ENCODE results near the gene LMBR1.

The LMBR1 gene

DNA sequence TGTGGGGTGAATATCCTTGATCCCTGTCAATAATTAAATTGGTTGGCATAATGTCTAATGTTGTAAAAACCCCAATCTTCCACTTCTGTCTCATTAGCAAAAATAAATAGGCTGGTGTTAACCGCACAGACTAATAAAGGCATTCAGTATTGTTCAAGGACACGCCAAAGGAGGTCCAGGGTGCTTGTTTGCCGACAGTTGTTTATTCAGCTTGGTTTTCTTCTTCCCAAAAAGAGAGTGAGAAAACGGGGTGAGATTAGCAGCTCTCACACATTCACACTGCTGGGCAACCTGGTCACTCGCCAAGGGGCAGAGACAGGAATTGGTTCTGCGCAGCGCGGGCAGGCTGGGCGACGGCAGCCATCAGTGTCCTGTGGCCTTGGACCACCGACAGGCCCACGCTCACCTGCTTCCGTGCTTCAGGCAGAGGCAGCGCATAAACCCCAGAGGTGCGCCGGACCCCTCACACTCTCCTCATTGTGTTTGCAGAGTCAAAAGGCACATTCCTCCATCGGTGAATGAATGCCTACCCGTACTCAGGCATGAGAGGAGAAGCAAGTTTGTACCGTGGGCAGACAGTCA, 26.2 kb upstream of the LMBR1 start:
- TF ChIP-seq CEBPB (IDR thresholded peaks at IDR 0.05): no peak
- TF ChIP-seq, protein P1, sequence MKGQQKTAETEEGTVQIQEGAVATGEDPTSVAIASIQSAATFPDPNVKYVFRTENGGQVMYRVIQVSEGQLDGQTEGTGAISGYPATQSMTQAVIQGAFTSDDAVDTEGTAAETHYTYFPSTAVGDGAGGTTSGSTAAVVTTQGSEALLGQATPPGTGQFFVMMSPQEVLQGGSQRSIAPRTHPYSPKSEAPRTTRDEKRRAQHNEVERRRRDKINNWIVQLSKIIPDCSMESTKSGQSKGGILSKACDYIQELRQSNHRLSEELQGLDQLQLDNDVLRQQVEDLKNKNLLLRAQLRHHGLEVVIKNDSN (IDR thresholded peaks at IDR 0.05): no peak
- TF ChIP-seq, protein P2, sequence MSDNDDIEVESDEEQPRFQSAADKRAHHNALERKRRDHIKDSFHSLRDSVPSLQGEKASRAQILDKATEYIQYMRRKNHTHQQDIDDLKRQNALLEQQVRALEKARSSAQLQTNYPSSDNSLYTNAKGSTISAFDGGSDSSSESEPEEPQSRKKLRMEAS (IDR thresholded peaks at IDR 0.05): no peak
- no peak for TF ChIP-seq TCF12 (IDR thresholded peaks at IDR 0.05; ENCODE audit: low read depth)
- TF ChIP-seq TAF1 (IDR thresholded peaks at IDR 0.05; ENCODE audit: low read depth): no peak
- TF ChIP-seq TEAD4 (IDR thresholded peaks at IDR 0.05): no peak
- TF ChIP-seq EP300 (IDR thresholded peaks at IDR 0.05; ENCODE audit: borderline replicate concordance): no peak
- no peak for TF ChIP-seq EGR1 (IDR thresholded peaks at IDR 0.05)
- TF ChIP-seq NFIC (IDR thresholded peaks at IDR 0.05): no peak
- no peak for TF ChIP-seq FOXM1 (IDR thresholded peaks at IDR 0.05; ENCODE audit: borderline replicate concordance, low read depth)
- no peak for TF ChIP-seq YY1 (IDR thresholded peaks at IDR 0.05; ENCODE audit: low read depth)

DNA sequence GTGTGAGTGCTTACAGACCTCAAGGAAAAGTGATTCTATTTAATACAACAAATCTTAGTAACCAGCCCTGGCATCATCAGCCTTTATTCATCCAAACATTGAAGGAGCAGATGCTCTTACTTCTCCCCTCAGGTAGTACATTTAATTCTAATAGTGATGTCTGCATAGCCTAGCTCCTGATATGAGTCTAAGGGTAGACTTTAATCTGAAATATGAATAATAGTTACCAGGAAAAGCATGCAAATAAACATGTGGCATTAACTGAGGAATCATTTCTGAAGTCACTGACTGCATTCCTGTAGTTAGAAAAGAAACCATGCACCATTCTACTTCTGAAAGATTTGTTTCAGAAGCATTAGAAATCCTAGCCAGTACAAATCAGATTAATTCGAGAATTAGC, 25.7 kb upstream of the LMBR1 start:
- TF ChIP-seq TEAD4 (IDR thresholded peaks at IDR 0.05): no peak
- no peak for TF ChIP-seq CEBPB (IDR thresholded peaks at IDR 0.05)
- TF ChIP-seq TAF1 (IDR thresholded peaks at IDR 0.05; ENCODE audit: low read depth): no peak
- TF ChIP-seq CREB1 (IDR thresholded peaks at IDR 0.05; ENCODE audit: low read depth): no peak
- TF ChIP-seq, protein P1 (IDR thresholded peaks at IDR 0.05): no peak
- no peak for TF ChIP-seq FOXM1 (IDR thresholded peaks at IDR 0.05; ENCODE audit: borderline replicate concordance, low read depth)

DNA sequence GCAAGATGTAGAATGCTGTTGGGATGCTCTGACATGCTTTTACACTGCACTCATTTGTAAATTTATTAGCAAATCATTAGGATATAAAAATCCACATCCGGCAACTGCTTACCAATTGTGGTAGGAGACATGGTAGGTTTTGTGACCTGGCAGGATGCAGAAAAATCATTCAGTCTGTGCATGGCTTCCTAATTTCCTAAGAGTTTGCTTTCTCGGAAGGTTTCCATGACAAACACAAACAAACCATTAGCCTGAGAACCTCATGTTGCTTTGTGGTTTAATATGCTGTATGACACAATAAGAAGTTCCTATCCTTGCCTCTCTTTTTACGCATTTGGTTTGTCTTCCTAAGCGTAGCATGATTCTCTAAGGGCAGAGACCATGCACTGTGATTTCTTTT, 14.7 kb upstream of the LMBR1 start:
- TF ChIP-seq RAD21 (IDR thresholded peaks at IDR 0.05; ENCODE audit: low read depth) (no peak), TEAD4 (IDR thresholded peaks at IDR 0.05) (no peak), CREB1 (IDR thresholded peaks at IDR 0.05; ENCODE audit: low read depth) (no peak), TCF12 (IDR thresholded peaks at IDR 0.05; ENCODE audit: low read depth) (no peak), TAF1 (IDR thresholded peaks at IDR 0.05; ENCODE audit: low read depth) (no peak), CEBPB (IDR thresholded peaks at IDR 0.05) (no peak), NFIC (IDR thresholded peaks at IDR 0.05) (no peak), FOXM1 (IDR thresholded peaks at IDR 0.05; ENCODE audit: borderline replicate concordance, low read depth) (no peak), YY1 (IDR thresholded peaks at IDR 0.05; ENCODE audit: low read depth) (no peak), EGR1 (IDR thresholded peaks at IDR 0.05) (no peak), ZBTB7A (IDR thresholded peaks at IDR 0.05; ENCODE audit: low read depth) (no peak)
- TF ChIP-seq, protein P3, sequence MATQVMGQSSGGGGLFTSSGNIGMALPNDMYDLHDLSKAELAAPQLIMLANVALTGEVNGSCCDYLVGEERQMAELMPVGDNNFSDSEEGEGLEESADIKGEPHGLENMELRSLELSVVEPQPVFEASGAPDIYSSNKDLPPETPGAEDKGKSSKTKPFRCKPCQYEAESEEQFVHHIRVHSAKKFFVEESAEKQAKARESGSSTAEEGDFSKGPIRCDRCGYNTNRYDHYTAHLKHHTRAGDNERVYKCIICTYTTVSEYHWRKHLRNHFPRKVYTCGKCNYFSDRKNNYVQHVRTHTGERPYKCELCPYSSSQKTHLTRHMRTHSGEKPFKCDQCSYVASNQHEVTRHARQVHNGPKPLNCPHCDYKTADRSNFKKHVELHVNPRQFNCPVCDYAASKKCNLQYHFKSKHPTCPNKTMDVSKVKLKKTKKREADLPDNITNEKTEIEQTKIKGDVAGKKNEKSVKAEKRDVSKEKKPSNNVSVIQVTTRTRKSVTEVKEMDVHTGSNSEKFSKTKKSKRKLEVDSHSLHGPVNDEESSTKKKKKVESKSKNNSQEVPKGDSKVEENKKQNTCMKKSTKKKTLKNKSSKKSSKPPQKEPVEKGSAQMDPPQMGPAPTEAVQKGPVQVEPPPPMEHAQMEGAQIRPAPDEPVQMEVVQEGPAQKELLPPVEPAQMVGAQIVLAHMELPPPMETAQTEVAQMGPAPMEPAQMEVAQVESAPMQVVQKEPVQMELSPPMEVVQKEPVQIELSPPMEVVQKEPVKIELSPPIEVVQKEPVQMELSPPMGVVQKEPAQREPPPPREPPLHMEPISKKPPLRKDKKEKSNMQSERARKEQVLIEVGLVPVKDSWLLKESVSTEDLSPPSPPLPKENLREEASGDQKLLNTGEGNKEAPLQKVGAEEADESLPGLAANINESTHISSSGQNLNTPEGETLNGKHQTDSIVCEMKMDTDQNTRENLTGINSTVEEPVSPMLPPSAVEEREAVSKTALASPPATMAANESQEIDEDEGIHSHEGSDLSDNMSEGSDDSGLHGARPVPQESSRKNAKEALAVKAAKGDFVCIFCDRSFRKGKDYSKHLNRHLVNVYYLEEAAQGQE (IDR thresholded peaks at IDR 0.05; ENCODE audit: low read depth): no peak
- TF ChIP-seq, protein P1 (IDR thresholded peaks at IDR 0.05): no peak
- TF ChIP-seq, protein P2 (IDR thresholded peaks at IDR 0.05): no peak

DNA sequence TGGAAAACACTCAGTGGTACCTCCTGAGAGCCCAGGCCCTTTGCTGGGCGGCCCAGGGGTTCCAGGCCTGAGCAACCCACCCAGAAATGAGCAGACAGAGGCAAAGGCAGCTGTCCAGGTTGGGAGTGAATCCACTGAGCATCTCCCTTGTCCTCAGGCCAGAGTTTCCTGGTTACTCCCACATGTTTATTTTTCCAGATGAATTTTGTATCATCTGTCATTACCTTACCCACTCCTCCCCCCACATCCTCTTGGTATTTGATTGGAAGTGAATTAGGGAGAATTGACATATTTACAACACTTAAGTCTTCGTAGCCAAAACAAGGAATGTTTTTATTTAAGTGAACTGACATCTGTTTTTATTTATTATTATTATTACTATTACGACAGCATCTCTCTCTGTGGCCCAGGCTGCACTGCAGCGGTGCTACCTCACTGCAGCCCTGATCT, 13.2 kb upstream of the LMBR1 start:
- TF ChIP-seq RAD21 (IDR thresholded peaks at IDR 0.05; ENCODE audit: low read depth): no peak
- TF ChIP-seq, protein P2 (IDR thresholded peaks at IDR 0.05): no peak
- TF ChIP-seq CEBPB (IDR thresholded peaks at IDR 0.05): no peak
- TF ChIP-seq EGR1 (IDR thresholded peaks at IDR 0.05): no peak

DNA sequence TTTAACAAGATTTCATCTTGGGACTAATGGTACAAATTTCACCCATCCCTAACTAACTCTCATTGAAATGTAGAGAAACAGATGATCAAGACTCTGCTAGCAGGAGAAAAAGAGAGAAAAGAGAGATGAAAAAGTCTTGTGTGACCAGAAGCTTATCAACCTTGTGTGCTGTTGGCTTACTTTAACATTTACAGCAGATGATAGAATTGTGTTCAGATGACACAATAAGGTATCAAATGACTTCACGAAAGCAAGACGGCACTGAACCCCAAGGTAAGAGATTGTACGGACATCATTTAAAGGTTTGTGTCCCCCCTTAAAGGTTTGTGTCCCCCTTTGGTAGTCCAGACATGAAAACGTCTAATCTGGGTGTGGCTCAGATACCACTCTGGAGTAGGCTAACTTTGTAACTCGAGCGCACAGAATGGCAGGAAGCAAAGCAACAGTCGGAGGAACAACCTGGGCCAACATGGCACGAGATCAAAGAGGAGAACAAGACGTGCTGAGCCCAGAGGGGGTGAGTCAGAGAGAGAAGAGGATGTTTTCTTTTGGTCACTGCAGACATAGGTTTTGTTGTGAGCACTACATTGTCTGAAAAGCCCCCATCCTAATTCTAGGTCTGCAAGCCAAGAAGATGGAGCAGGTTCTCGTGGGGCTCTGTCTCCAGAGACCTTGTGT, 10.4 kb upstream of the LMBR1 start:
- no peak for TF ChIP-seq ZBTB7A (IDR thresholded peaks at IDR 0.05; ENCODE audit: low read depth)
- 0 out of 2 replicates have a peak, but pooled peaks have one; percentile 41 for TF ChIP-seq EP300 (IDR thresholded peaks at IDR 0.05; ENCODE audit: borderline replicate concordance)
- no peak for TF ChIP-seq TAF1 (IDR thresholded peaks at IDR 0.05; ENCODE audit: low read depth)
- TF ChIP-seq NFIC (IDR thresholded peaks at IDR 0.05): peak; percentile 83
- no peak for TF ChIP-seq YY1 (IDR thresholded peaks at IDR 0.05; ENCODE audit: low read depth)
- 0 out of 2 replicates have a peak, but pooled peaks have one; percentile 33 for TF ChIP-seq TCF12 (IDR thresholded peaks at IDR 0.05; ENCODE audit: low read depth)
- TF ChIP-seq CREB1 (IDR thresholded peaks at IDR 0.05; ENCODE audit: low read depth): no peak
- TF ChIP-seq FOXM1 (IDR thresholded peaks at IDR 0.05; ENCODE audit: borderline replicate concordance, low read depth): no peak
- TF ChIP-seq, protein P3 (IDR thresholded peaks at IDR 0.05; ENCODE audit: low read depth): no peak
- TF ChIP-seq, protein P1 (IDR thresholded peaks at IDR 0.05): no peak
- no peak for TF ChIP-seq EGR1 (IDR thresholded peaks at IDR 0.05)
- TF ChIP-seq CEBPB (IDR thresholded peaks at IDR 0.05): no peak
- no peak for TF ChIP-seq RAD21 (IDR thresholded peaks at IDR 0.05; ENCODE audit: low read depth)
- no peak for TF ChIP-seq TEAD4 (IDR thresholded peaks at IDR 0.05)
- TF ChIP-seq, protein P2 (IDR thresholded peaks at IDR 0.05): no peak
